Type B pancreatic cell (in vitro differentiated cells): ENCODE results near the gene TMEM120B. TPM values are rescaled to one million over a fixed set of nuclear protein-coding genes. Genes with fewer than 3 reads are reported as not detected.
"Not testable (repeated sequence)": the region's sequence is repeated elsewhere in the genome, so short reads cannot be mapped to it uniquely, and the experiment has no call there.

ENCODE experiments used
- DNase-seq: peaks from one replicate; pipeline ENCODE4 v3.0.0; 2021; ENCODE audit warnings: mixed read lengths; ENCODE audit not compliant: unreplicated experiment; ENCODE audit errors: extremely low spot score
- H3K27ac Mint-ChIP-seq: 2 replicates; pipeline ENCODE4 v1.8.0; 2021; ENCODE audit warnings: mild to moderate bottlenecking, mixed read lengths
- H3K27me3 Mint-ChIP-seq: 2 replicates; pipeline ENCODE4 v1.8.0; 2021; ENCODE audit warnings: mixed read lengths
- H3K36me3 Mint-ChIP-seq: 2 replicates; pipeline ENCODE4 v1.8.0; 2021; ENCODE audit warnings: mixed read lengths
- H3K4me1 Mint-ChIP-seq: one replicate; pipeline ENCODE4 v1.8.0; 2021; ENCODE audit warnings: mixed read lengths; ENCODE audit not compliant: unreplicated experiment
- H3K4me3 Mint-ChIP-seq: 2 replicates; pipeline ENCODE4 v1.8.0; 2021; ENCODE audit warnings: mild to moderate bottlenecking, mixed read lengths
- H3K9me3 Mint-ChIP-seq: 2 replicates; pipeline ENCODE4 v1.8.0; 2021; ENCODE audit warnings: mixed read lengths
- CTCF ChIP-seq: fragments of 200-600 bp; sonication (generic); conservative IDR thresholded peaks from 2 replicates; pipeline ENCODE4 v1.5.0; 2021; ENCODE audit warnings: antibody characterized with exemption, mild to moderate bottlenecking
- total RNA-seq: library from RNA; stranded (reverse); gene quantifications from 2 replicates; pipeline ENCODE4 v1.2.1, GENCODE V29; 2021; ENCODE audit warnings: low replicate concordance

TMEM120B gene
- total RNA-seq, 1 donor from 2014 or later: 14.0 TPM

- Mint-ChIP-seq H3K4me1 (no peaks in the 10 kb centered on the region), H3K36me3 (no peaks in the 10 kb centered on the region), H3K9me3 (no peaks in the 10 kb centered on the region), H3K27ac (no peak overlapping the region), H3K27me3 (peaks cover 5% of the 10 kb centered on the region), H3K4me3 (no peak overlapping the region)
- TF ChIP-seq CTCF: no peak
- DNase-seq: no peak
These were observed 9.6 kb upstream of the TMEM120B start for GRCh38 chr12:121702944-121703343.

GRCh38 chr12:121705514-121705913, 7.0 kb upstream of the TMEM120B start:
- H3K4me3 Mint-ChIP-seq: no peak overlapping the region
- peaks cover 5% of the 10 kb centered on the region for H3K4me1 Mint-ChIP-seq
- no peak overlapping the region for H3K27ac Mint-ChIP-seq
- no peaks in the 10 kb centered on the region for H3K36me3 Mint-ChIP-seq
- DNase-seq: no peak
- no peak for TF ChIP-seq CTCF
- no peaks in the 10 kb centered on the region for H3K9me3 Mint-ChIP-seq
- H3K27me3 Mint-ChIP-seq: peaks cover 5% of the 10 kb centered on the region

- no peak for DNase-seq
- Mint-ChIP-seq H3K4me3 (no peak overlapping the region), H3K4me1 (peaks cover 13% of the 10 kb centered on the region), H3K27ac (no peak overlapping the region), H3K27me3 (no peaks in the 10 kb centered on the region), H3K9me3 (no peaks in the 10 kb centered on the region), H3K36me3 (no peaks in the 10 kb centered on the region)
- no peak for TF ChIP-seq CTCF
These were observed 4.1 kb upstream of the TMEM120B start for GRCh38 chr12:121708313-121709063.

GRCh38 chr12:121709064-121709424, 3.5 kb upstream of the TMEM120B start:
- not testable (repeated sequence) for H3K4me3 Mint-ChIP-seq, H3K9me3 Mint-ChIP-seq, H3K27me3 Mint-ChIP-seq, H3K36me3 Mint-ChIP-seq, DNase-seq
- Mint-ChIP-seq H3K4me1 (peaks cover 18% of the 10 kb centered on the region), H3K27ac (peak overlapping the region; percentile 72)

- Mint-ChIP-seq H3K4me3 (no peak overlapping the region), H3K36me3 (no peaks in the 10 kb centered on the region), H3K27ac (peak overlapping the region; percentile 72), H3K4me1 (peaks cover 18% of the 10 kb centered on the region), H3K9me3 (no peaks in the 10 kb centered on the region), H3K27me3 (no peaks in the 10 kb centered on the region)
- no peak for DNase-seq
- TF ChIP-seq CTCF: no peak
These were observed 3.0 kb upstream of the TMEM120B start for GRCh38 chr12:121709478-121709961.

DNA sequence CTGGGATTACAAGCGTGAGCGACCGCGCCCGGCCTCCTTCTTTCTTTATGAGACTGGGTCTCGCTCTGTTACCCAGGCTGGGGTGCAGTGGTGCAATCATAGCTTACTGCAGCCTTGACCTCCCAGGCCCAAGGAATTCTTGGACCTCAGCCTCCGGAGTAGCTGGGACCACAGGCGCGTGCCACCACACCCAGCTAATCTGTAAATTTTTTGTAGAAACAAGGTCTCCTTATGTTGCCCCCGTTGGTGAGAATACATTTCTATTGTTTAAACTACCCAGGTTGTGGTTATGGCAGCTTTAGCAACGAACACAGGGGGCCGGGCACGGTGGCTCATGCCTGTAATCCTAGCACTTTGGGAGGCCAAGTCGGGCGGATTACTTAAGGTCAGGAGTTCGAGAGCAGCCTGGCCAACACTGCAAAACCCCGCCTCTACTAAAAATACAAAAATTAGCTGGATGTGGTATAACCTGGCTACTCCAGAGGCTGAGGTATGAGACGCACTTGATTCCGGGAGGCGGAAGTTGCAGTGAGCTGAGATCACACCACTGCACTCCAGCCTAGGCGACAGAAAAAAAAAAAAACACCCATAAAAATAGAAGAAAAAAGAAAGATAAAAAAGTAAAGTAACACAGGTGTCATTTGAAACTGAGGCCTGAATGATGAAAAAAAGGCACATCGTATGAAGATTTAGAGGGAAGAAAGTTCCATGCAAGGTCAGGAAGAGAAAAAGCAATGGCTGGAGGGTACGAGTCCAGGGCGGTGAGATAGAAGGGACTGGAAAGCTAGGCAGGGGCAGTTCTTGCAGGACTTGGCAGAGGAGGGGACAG, 977 bp upstream of the TMEM120B start:
- Mint-ChIP-seq H3K36me3 (peaks cover 4% of the 10 kb centered on the region), H3K27ac (peak overlapping the region; percentile 90), H3K27me3 (no peaks in the 10 kb centered on the region), H3K4me1 (peaks cover 31% of the 10 kb centered on the region), H3K9me3 (no peaks in the 10 kb centered on the region), H3K4me3 (peak overlapping the region; percentile 94)
- TF ChIP-seq CTCF: no peak
- DNase-seq: no peak
